Measurements from ENCODE around the gene RMND1.
"Not testable (repeated sequence)": the region's sequence is repeated elsewhere in the genome, so short reads cannot be mapped to it uniquely, and the experiment has no call there.

RMND1 gene

GRCh38 chr6:151451417-151451949 is 443 bp downstream of the RMND1 start:
- no peak for DNase-seq (ENCODE audit: low read depth in 3 of 3)

GRCh38 chr6:151450928-151451327 is 998 bp downstream of the RMND1 start:
- DNase-seq (ENCODE audit: low read depth in 3 of 3) = not testable (repeated sequence)

GRCh38 chr6:151448623-151449022 is 3.3 kb downstream of the RMND1 start:
- no peak for DNase-seq (ENCODE audit: low read depth in 3 of 3)

- no peak for DNase-seq (ENCODE audit: low read depth in 3 of 3)
Measured at GRCh38 chr6:151447237-151447636, 4.7 kb downstream of the RMND1 start.

GRCh38 chr6:151445482-151445881 is 6.4 kb downstream of the RMND1 start:
- no peak for DNase-seq (ENCODE audit: low read depth in 3 of 3)

- no peak for DNase-seq (ENCODE audit: low read depth in 3 of 3)
Measured at GRCh38 chr6:151443911-151444621, 7.9 kb downstream of the RMND1 start.

GRCh38 chr6:151443454-151443853 is 8.5 kb downstream of the RMND1 start:
- no peak for DNase-seq (ENCODE audit: low read depth in 3 of 3)

GRCh38 chr6:151442371-151442770 is 9.6 kb downstream of the RMND1 start:
- no peak for DNase-seq (ENCODE audit: low read depth in 3 of 3)

GRCh38 chr6:151441390-151442166 is 10.3 kb downstream of the RMND1 start:
- DNase-seq (ENCODE audit: low read depth in 3 of 3) = no peak

GRCh38 chr6:151440930-151441329 is 11.0 kb downstream of the RMND1 start:
- no peak for DNase-seq (ENCODE audit: low read depth in 3 of 3)

- DNase-seq (ENCODE audit: low read depth in 3 of 3) = no peak
Measured at GRCh38 chr6:151440498-151440897, 11.4 kb downstream of the RMND1 start.

GRCh38 chr6:151437401-151437800 is 14.5 kb downstream of the RMND1 start:
- no peak for DNase-seq (ENCODE audit: low read depth in 3 of 3)

- DNase-seq (ENCODE audit: low read depth in 3 of 3) = no peak
Measured at GRCh38 chr6:151436802-151437201, 15.1 kb downstream of the RMND1 start.

GRCh38 chr6:151436300-151436699 is 15.6 kb downstream of the RMND1 start:
- no peak for DNase-seq (ENCODE audit: low read depth in 3 of 3)

- DNase-seq (ENCODE audit: low read depth in 3 of 3) = no peak
Measured at GRCh38 chr6:151434369-151434768, 17.6 kb downstream of the RMND1 start.

GRCh38 chr6:151432651-151433050 is 19.3 kb downstream of the RMND1 start:
- no peak for DNase-seq (ENCODE audit: low read depth in 3 of 3)

GRCh38 chr6:151431337-151431736 is 20.6 kb downstream of the RMND1 start:
- DNase-seq (ENCODE audit: low read depth in 3 of 3) = no peak

GRCh38 chr6:151430886-151431285 is 21.0 kb downstream of the RMND1 start:
- no peak for DNase-seq (ENCODE audit: low read depth in 3 of 3)

- DNase-seq (ENCODE audit: low read depth in 3 of 3) = no peak
Measured at GRCh38 chr6:151428093-151428735, 23.7 kb downstream of the RMND1 start.

- DNase-seq (ENCODE audit: low read depth in 3 of 3) = no peak
Measured at GRCh38 chr6:151425561-151425960, 26.4 kb downstream of the RMND1 start.

GRCh38 chr6:151422981-151423380 is 28.9 kb downstream of the RMND1 start:
- no peak for DNase-seq (ENCODE audit: low read depth in 3 of 3)

GRCh38 chr6:151417477-151417876 is 34.4 kb downstream of the RMND1 start:
- DNase-seq (ENCODE audit: low read depth in 3 of 3) = no peak

Measured in stimulated activated CD4-positive, alpha-beta T cell treated with anti-CD3 and anti-CD28 coated beads, TNF-alpha, amount 100 ng/mL, for 48 hours (primary cell).